Ascending aorta (tissue), 2 donors: ENCODE results near the gene NDE1. TPM values are rescaled to one million over a fixed set of nuclear protein-coding genes. Genes with fewer than 3 reads are reported as not detected.

Source experiments
- DNase-seq, 2 donors: peaks; one replicate each; pipeline ENCODE4 v3.0.0-alpha.2; 2019; ENCODE audit warnings: low spot score in 2 of 2
- H3K27ac ChIP-seq, 2 donors: fragments of 200-600 bp; sonication (generic); one replicate each; pipeline ENCODE4 v1.5.1; 2016 to 2017; ENCODE audit warnings: mild to moderate bottlenecking in 1 of 2
- H3K27me3 ChIP-seq: fragments of 200-600 bp; sonication (generic); one replicate; pipeline ENCODE4 v1.5.1; 2017
- H3K36me3 ChIP-seq, 2 donors: fragments of 200-600 bp; sonication (generic); one replicate each; pipeline ENCODE4 v1.5.1; 2016
- H3K4me1 ChIP-seq, 2 donors: fragments of 200-600 bp; sonication (generic); one replicate each; pipeline ENCODE4 v1.5.1; 2016 to 2017; ENCODE audit warnings: mild to moderate bottlenecking in 1 of 2
- H3K4me3 ChIP-seq, 2 donors: fragments of 200-600 bp; sonication (generic); one replicate each; pipeline ENCODE4 v1.5.1; 2016 to 2017; ENCODE audit warnings: mild to moderate bottlenecking in 1 of 2
- H3K9me3 ChIP-seq, 2 donors: fragments of 200-600 bp; sonication (generic); one replicate each; pipeline ENCODE4 v1.5.1; 2016
- intact Hi-C: fragments of 100-400 bp; cut with DNase I; formaldehyde crosslinking; loops from one replicate; pipeline ENCODE4 v1.15.1; 2023
- total RNA-seq: library from RNA; depleted of rRNA; stranded (reverse); fragments of >200 nt; gene quantifications from one replicate; pipeline ENCODE4 v1.1.0, GENCODE V29; 2016
- TF ChIP-seq, protein P1 (sequence below), 3 experiments: fragments of 200-600 bp in 2 of 3; fragments of 450-650 bp in 1 of 3; sonication (generic) in 2 of 3; IDR thresholded peaks; one replicate each; pipeline ENCODE4 v1.5.1; 2016 to 2019; ENCODE audit warnings: antibody characterized with exemption in 3 of 3, mild to moderate bottlenecking in 1 of 3, moderate library complexity in 1 of 3

NDE1 gene
- total RNA-seq, 1 donor from 2014 or later = 21.9 TPM

DNA sequence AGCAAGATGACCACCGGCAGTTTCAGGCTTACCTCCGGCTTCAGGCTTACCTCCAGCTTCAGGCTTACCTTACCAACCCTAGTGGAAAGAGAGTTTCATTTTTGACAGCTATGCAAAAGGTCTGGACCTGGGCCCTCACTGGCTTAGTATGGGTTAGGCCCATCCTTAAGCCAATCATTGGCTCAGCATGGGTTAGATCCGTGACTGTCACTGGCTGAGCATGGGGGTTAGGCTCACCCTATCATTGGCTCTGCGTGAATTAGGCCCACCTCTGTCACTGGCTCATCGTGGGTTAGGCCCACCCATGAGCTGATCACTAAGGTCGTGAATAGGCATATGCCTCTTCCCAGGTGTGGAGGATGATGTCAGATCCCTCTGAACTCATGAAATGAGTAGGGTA lies 8.1 kb downstream of the NDE1 start:
- no peak overlapping the region for H3K27ac ChIP-seq
- TF ChIP-seq, protein P1, sequence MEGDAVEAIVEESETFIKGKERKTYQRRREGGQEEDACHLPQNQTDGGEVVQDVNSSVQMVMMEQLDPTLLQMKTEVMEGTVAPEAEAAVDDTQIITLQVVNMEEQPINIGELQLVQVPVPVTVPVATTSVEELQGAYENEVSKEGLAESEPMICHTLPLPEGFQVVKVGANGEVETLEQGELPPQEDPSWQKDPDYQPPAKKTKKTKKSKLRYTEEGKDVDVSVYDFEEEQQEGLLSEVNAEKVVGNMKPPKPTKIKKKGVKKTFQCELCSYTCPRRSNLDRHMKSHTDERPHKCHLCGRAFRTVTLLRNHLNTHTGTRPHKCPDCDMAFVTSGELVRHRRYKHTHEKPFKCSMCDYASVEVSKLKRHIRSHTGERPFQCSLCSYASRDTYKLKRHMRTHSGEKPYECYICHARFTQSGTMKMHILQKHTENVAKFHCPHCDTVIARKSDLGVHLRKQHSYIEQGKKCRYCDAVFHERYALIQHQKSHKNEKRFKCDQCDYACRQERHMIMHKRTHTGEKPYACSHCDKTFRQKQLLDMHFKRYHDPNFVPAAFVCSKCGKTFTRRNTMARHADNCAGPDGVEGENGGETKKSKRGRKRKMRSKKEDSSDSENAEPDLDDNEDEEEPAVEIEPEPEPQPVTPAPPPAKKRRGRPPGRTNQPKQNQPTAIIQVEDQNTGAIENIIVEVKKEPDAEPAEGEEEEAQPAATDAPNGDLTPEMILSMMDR (IDR thresholded peaks at IDR 0.05) = no peak
- no peak for DNase-seq
- no peak overlapping the region for H3K4me3 ChIP-seq
- H3K36me3 ChIP-seq = no peaks in the 10 kb centered on the region
- H3K4me1 ChIP-seq = peaks cover 0 to 2% of the 10 kb centered on the region in 2 donors
- intact Hi-C loops = no loop called here
- no peaks in the 10 kb centered on the region for H3K27me3 ChIP-seq
- H3K9me3 ChIP-seq = no peaks in the 10 kb centered on the region

DNA sequence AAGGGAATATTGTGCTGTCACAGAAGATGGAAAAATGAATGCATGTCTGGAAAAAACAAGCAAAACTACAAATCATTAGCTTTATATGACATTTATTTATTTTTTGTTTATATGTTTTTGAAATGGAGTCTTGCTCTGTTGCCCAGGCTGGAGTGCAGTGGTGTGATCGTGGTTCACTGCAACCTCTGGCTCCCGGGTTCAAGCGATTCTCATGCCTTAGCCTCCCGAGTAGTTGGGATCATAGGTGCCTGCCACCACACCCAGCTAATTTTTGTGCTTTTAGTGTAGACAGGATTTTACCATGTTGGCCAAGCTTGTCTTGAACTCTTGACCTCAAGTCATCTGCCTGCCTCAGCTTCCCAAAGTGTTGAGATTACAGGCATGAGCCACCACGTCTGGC lies 8.5 kb downstream of the NDE1 start:
- H3K27me3 ChIP-seq = no peaks in the 10 kb centered on the region
- no peaks in the 10 kb centered on the region for H3K9me3 ChIP-seq
- DNase-seq = no peak
- no peaks in the 10 kb centered on the region for H3K4me1 ChIP-seq
- no peaks in the 10 kb centered on the region for H3K36me3 ChIP-seq
- no peak overlapping the region for H3K27ac ChIP-seq
- TF ChIP-seq, protein P1 (IDR thresholded peaks at IDR 0.05) = no peak
- H3K4me3 ChIP-seq = no peak overlapping the region
- intact Hi-C loops = no loop called here

DNA sequence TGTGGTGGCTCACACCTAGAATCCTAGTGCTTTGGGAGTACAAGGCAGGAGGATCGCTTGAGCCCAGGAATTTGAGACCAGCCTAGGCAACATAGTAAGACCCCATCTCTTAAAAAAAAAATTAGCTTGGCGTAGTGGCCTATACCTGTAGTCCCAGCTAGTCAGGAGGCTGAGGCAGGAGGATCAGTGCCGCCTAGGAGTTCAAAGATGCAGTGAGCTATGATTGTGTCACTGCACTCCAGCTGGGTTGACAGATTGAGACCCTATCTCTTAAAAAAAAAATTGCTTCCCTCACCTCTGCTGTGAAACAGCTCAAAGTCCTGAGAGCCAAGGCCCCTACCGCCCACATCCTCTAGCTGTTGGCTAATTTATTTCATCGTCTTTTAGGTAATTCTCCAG lies 10.2 kb downstream of the NDE1 start:
- no peak overlapping the region for H3K4me3 ChIP-seq
- H3K36me3 ChIP-seq = peaks cover 0 to 6% of the 10 kb centered on the region in 2 donors
- TF ChIP-seq, protein P1 (IDR thresholded peaks at IDR 0.05) = no peak
- H3K27ac ChIP-seq = no peak overlapping the region
- no peaks in the 10 kb centered on the region for H3K9me3 ChIP-seq
- DNase-seq = no peak
- intact Hi-C loops = loop anchor here (5.0 kb wide), 1 partner anchor 267 kb away; no protein-coding TSS in a partner anchor
- H3K27me3 ChIP-seq = no peaks in the 10 kb centered on the region
- H3K4me1 ChIP-seq = no peaks in the 10 kb centered on the region

DNA sequence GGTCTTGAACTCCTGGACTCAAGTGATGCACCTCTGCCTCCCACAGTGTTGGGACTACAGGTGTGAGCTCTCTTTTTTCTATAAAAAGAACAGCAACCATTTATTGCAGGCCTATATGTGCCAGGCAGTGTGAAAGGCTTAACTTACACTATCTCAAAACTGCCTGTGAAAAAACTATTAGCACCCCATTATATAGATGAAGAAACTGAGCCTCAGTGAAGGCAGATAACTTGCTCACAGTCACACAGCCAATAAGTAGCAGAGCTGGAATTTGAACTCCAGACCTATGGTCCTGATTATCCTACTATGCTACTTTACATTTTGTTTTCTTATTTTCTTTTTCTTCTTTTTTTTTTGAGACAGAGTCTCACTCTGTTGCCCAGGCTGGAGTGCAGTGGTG lies 15.1 kb downstream of the NDE1 start:
- no peak for DNase-seq
- no peaks in the 10 kb centered on the region for H3K27me3 ChIP-seq
- no peaks in the 10 kb centered on the region for H3K9me3 ChIP-seq
- H3K27ac ChIP-seq = no peak overlapping the region
- no peaks in the 10 kb centered on the region for H3K4me1 ChIP-seq
- intact Hi-C loops = no loop called here
- peaks cover 37 to 49% of the 10 kb centered on the region in 2 donors for H3K36me3 ChIP-seq
- TF ChIP-seq, protein P1 (IDR thresholded peaks at IDR 0.05) = no peak
- H3K4me3 ChIP-seq = no peak overlapping the region

DNA sequence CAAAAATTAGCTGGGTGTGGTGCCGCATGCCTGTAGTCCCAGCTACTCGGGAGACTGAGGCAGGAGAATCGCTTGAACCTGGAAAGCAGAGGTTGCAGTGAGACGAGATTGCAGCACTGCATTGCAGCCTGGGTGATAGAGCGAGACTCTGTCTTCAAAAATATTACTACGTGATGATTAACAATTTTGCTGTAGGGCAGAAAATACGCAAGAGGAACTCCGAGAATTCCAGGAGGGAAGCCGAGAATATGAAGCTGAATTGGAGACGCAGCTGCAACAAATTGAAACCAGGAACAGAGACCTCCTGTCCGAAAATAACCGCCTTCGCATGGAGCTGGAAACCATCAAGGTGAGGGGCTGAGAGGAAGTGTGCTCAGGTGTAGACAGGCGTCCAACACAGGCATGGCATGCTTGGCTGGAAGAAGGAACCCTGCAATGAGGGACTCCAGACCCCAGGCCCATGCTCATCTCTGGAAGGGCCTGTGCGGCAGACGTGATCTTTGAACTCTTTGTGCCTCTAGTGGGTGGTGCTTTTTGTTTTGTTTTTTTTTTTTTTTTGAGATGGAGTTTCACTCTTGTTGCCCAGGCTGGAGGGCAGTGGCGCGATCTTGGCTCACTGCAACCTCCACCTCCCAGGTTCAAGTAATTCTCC lies 17.2 kb downstream of the NDE1 start:
- intact Hi-C loops = no loop called here
- no peak overlapping the region for H3K4me3 ChIP-seq
- H3K27me3 ChIP-seq = no peaks in the 10 kb centered on the region
- H3K36me3 ChIP-seq = peaks cover 37 to 58% of the 10 kb centered on the region in 2 donors
- H3K27ac ChIP-seq = no peak overlapping the region
- DNase-seq = no peak
- TF ChIP-seq, protein P1 (IDR thresholded peaks at IDR 0.05) = no peak
- H3K9me3 ChIP-seq = no peaks in the 10 kb centered on the region
- peaks cover 0 to 5% of the 10 kb centered on the region in 2 donors for H3K4me1 ChIP-seq
